SU-DHL-6 (cell line): ENCODE data around the gene NEDD4.

Source experiments
- EZH2phosphoT487 ChIP-seq: fragments of 200-600 bp; sonication (generic), shearing (Covaris generic); conservative IDR thresholded peaks from 2 replicates; pipeline ENCODE4 v1.6.1; 2018; ENCODE audit warnings: mild to moderate bottlenecking, antibody characterized with exemption, low read length, moderate library complexity, mixed read lengths
- TF ChIP-seq, protein P1 (sequence below): fragments of 200-600 bp; sonication (generic); IDR thresholded peaks from one replicate; pipeline ENCODE4 v1.5.1; 2017; ENCODE audit warnings: antibody characterized with exemption, mild to moderate bottlenecking, low read length, moderate library complexity; ENCODE audit not compliant: insufficient read depth, poor library complexity, severe bottlenecking

DNA sequence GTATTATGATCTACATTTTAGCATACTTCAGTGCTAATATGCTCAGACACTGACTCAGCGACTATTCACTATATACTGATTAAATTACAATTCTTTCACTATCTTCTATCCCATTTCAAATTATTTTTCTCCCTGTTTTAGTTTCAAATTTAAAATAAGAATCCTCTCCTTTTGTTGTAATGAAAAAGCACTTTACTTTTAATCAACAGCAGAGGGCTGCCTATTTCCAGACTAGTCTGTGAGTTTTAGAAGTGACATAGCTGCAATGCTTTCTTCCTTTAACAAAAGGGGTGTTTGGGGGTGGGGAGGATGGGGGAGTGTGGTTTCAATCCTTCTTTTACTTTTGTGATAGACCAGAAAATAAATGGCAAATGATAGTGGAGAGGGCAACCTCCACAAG, 2.4 kb downstream of the NEDD4 start:
- TF ChIP-seq, protein P1, sequence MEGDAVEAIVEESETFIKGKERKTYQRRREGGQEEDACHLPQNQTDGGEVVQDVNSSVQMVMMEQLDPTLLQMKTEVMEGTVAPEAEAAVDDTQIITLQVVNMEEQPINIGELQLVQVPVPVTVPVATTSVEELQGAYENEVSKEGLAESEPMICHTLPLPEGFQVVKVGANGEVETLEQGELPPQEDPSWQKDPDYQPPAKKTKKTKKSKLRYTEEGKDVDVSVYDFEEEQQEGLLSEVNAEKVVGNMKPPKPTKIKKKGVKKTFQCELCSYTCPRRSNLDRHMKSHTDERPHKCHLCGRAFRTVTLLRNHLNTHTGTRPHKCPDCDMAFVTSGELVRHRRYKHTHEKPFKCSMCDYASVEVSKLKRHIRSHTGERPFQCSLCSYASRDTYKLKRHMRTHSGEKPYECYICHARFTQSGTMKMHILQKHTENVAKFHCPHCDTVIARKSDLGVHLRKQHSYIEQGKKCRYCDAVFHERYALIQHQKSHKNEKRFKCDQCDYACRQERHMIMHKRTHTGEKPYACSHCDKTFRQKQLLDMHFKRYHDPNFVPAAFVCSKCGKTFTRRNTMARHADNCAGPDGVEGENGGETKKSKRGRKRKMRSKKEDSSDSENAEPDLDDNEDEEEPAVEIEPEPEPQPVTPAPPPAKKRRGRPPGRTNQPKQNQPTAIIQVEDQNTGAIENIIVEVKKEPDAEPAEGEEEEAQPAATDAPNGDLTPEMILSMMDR: no peak
- no peak for TF ChIP-seq EZH2phosphoT487
